GM13977 (cell line): Measurements from ENCODE around the gene JAK3.
A peak's percentile ranks its signal among the peaks of the same experiment; 100 is the strongest.

ENCODE experiments used
- DNase-seq: peaks from one replicate; pipeline ENCODE4 v3.0.0; 2012; ENCODE audit warnings: low spot score
- in situ Hi-C: fragments of 300-500 bp; cut with MboI; formaldehyde crosslinking; loops from one replicate; pipeline ENCODE4 v1.12.0; 2022; ENCODE audit warnings: low sequenced_read_pairs, low pct_unique_long_range_greater_than_20kb, mixed read lengths, inconsistent platforms; ENCODE audit not compliant: unreplicated experiment
- TF ChIP-seq, protein P1 (sequence below): IDR thresholded peaks from 2 replicates; pipeline ENCODE4 v1.5.1; 2012; ENCODE audit warnings: mild to moderate bottlenecking, control low read depth; ENCODE audit not compliant: insufficient read depth; ENCODE audit errors: extremely low read depth, missing control alignments

Gene JAK3

DNA sequence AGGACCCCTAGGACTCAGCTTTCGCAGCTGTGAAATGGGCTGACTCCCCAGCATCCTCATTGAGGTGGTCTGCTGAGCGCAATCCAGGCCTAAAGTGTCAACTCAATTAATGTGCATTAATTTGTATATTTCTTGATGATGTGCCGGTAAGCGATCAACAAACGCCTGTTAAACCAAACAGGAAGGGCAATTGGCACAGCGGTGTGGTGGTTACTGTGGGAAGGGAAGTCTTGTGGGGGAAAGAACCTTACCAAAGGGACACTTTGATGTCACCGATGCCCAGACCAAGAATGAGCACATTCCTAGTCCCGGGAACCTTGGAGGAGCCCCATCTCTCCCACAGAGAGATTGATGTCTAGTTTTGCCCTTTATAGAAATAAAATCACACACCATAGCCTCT is 1.6 kb downstream of the JAK3 start:
- DNase-seq = no peak
- in situ Hi-C loops = no loop called here
- TF ChIP-seq, protein P1, sequence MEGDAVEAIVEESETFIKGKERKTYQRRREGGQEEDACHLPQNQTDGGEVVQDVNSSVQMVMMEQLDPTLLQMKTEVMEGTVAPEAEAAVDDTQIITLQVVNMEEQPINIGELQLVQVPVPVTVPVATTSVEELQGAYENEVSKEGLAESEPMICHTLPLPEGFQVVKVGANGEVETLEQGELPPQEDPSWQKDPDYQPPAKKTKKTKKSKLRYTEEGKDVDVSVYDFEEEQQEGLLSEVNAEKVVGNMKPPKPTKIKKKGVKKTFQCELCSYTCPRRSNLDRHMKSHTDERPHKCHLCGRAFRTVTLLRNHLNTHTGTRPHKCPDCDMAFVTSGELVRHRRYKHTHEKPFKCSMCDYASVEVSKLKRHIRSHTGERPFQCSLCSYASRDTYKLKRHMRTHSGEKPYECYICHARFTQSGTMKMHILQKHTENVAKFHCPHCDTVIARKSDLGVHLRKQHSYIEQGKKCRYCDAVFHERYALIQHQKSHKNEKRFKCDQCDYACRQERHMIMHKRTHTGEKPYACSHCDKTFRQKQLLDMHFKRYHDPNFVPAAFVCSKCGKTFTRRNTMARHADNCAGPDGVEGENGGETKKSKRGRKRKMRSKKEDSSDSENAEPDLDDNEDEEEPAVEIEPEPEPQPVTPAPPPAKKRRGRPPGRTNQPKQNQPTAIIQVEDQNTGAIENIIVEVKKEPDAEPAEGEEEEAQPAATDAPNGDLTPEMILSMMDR = no peak

DNA sequence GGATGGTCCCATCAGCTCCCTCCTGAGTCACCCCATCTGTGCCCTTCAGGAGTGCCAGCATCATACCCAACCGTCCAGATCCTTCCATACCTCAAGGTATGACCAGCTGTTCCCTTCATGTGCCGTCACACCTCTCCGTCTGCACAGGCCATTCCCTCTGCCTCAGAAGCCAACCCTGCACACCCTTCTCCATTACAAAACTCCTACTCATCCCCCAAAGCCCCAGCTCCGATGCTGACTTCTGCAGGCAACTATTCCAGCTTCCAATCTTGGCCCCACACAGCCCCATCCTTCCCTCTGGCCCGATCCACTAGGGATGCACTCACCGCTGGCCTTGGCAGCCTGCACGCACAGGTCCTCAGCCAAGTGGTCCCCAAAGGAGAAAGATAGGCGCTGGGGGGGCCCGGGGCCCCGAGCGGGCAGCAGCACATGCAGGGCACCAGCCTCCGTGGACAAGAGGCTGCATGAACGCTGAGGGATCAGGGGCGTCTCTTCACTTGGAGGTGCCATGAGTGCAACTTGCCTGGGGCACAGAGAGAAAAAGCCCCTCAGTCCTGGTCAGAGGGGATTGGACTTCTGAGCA is 3.8 kb downstream of the JAK3 start:
- TF ChIP-seq, protein P1 = no peak
- DNase-seq = no peak
- in situ Hi-C loops = no loop called here

DNA sequence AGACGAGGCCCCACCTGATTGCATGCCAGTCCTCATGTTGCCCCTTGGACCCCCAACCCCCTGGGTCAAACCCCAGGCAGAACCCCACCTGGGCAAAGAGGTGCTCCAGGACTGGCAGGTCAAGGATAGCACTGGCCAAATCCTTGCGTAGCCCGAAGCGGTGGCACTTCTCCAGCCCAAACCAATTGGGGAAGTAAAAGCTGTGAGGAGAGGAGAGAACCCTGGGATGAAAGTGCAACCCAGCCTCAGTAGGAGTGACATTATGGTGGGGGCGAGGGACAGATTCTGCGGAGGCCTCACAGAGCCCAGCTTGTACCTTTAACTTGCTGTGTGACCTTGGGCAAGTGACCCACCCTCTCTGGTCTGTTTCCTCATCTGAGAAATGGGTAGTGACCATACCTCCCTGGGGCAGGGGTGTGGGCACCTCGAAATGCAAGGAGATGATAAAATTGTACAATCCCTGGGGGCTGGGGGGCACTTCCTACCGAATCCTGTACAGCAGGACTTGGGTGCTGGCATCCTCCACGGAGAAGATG is 4.4 kb downstream of the JAK3 start:
- in situ Hi-C loops = no loop called here
- TF ChIP-seq, protein P1 = no peak
- DNase-seq = no peak

DNA sequence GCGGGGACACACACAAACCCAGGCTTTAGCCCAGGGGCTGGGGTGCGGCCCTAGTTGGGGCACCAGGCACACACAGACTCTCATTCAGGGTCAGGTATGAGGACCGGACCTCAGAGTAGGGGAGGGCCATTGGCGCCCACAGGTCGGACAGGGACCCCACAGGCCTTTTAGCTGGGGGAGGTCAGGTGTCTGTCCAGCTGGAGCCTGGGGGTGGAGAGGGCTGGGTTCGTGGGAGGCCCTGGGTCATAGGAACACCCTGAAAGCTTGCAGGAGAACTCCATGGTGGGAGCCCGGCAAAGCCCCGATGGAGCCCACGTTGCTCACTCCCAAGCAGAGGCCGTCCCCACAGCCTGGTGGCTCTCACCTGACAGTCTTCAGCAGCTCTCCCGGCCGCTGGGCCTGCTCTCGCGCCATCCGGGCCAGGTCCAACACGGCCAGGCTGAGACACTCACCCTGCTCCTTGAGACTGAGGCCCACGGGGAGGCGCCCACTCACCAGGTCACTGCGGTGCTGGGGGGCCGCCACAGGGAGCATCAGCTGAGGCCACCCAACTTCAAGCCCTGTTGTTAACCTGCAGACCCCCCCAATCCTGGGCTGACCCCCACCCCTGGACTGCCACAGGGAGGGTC is 5.0 kb downstream of the JAK3 start:
- TF ChIP-seq, protein P1 = no peak
- in situ Hi-C loops = no loop called here
- DNase-seq = peak; percentile 34

DNA sequence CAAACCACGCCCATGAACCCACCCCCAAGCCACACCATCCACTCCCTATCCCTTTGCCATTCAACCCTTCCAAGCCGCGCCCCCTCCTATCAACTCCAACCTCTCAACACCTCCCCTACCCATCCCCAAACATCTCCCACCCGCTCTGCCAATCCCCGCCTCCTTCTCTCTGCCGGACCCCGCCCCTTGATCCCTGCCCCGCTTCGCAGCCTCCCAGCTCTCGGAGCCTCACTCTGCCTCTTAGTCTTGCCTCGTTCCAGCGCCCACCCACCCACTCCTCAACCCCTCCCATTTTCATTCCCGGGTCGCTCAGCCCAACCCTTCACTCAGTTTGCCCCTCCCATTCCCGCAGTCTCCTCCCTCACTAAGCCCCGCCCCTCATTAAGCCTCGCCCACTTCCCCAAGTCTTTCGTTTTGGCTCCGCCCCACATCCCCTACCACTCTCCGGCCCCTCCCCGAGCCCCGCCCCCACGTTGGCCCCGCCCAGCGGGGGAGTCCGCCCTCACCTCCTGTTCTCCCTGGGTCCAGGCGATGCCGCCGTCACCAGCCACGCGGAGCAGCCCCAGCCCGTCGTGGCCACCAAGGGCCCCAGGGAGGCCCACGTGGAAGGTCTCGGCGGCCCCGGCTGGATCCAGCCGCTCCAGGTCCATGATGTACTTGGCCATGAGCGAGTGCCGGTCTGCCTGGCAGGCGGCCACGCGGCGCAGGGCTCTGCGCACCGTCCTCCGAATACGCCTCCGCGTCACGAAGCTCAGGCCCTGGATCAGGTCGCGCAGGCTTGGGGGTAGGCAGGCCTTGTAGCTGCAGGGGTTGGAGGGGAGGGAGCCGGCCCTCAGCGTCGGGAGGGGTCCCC is 5.7 kb downstream of the JAK3 start:
- TF ChIP-seq, protein P1 = no peak
- in situ Hi-C loops = no loop called here
- peak; percentile 70 for DNase-seq

DNA sequence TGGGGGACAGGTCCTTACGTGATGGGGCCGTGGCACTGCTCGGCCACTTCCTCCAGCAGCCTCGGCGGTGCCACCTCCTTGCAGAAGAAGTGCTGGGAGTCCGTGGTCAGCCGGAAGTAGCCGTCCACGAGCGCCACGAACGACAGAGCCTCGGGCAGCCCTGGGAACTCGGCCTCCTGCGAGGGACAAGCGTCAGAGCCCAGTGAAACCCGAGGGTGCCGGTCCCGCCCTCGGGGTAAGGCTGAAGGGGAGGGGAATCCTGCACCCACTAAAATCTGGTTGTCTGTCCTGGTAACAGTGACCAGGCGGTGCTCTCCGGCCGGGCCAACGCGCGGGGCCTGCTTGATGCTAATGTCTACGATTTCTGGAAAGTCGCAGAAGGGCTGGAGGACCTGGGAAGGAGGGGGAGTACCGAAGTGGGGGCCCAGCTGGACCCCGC is 6.4 kb downstream of the JAK3 start:
- in situ Hi-C loops = no loop called here
- no peak for DNase-seq
- TF ChIP-seq, protein P1 = no peak
